GM12878 (cell line): ENCODE results near the gene TRAF3. TPM values are rescaled to one million over a fixed set of nuclear protein-coding genes. Genes with fewer than 3 reads are reported as not detected.

Experiments
- ATAC-seq: fragments of 200-7000 bp; cut with Tn5 transposase; 3 replicates; pipeline ENCODE4 v1.9.1; 2020; ENCODE audit warnings: mild to moderate bottlenecking, moderate library complexity
- BruUV-seq: library from RNA; stranded (reverse); fragments of 400-500 nt; replicated peaks from 2 replicates; lab custom pipeline; 2021; lab: Mats Ljungman, UMichigan
- CTCF ChIA-PET: fragments of 300-600 bp; sonication (Branson Sonifier 250); formaldehyde crosslinking; extraction: SDS; loops from one replicate; lab custom pipeline; 2021; ENCODE audit warnings: inconsistent platforms; lab: Yijun Ruan, JAX
- POLR2A ChIA-PET: fragments of 350-600 bp; formaldehyde crosslinking; extraction: SDS; loops from one replicate; lab custom pipeline; 2021; ENCODE audit warnings: inconsistent platforms; lab: Charles Lee
- RAD21 ChIA-PET: fragments of 300-600 bp; sonication (Branson Sonifier 250); formaldehyde crosslinking; loops from one replicate; lab custom pipeline; 2023; ENCODE audit warnings: antibody characterized with exemption; ENCODE audit not compliant: unreplicated experiment; lab: Charles Lee
- SMC1A ChIA-PET: fragments of 300-600 bp; sonication (Branson Sonifier 250); formaldehyde crosslinking; loops from one replicate; lab custom pipeline; 2023; ENCODE audit not compliant: unreplicated experiment, uncharacterized antibody; lab: Charles Lee
- DNase-seq: peaks from one replicate; pipeline ENCODE4 v3.0.0-alpha.2; 2011; ENCODE audit warnings: low read depth, low spot score
- FAIRE-seq: peaks from 3 replicates; lab custom pipeline; 2011; peaks lifted over from hg19 to GRCh38; lab: Jason Lieb, UNC
- H2AFZ ChIP-seq: 2 replicates; pipeline ENCODE4 v1.6.0; 2011; ENCODE audit warnings: low read depth, low read length, control low read depth; ENCODE audit not compliant: control insufficient read depth
- H3K27ac ChIP-seq: 2 replicates; pipeline ENCODE4 v1.5.1; 2011; ENCODE audit warnings: control low read depth; ENCODE audit not compliant: control insufficient read depth, insufficient read depth
- H3K27me3 ChIP-seq, 2 experiments: replicated peaks in 1 of 2; 2 replicates each; pipeline versions ENCODE4 v1.6.0 to v1.6.1; 2011; ENCODE audit warnings: low read length in 1 of 2; ENCODE audit not compliant: control insufficient read depth in 2 of 2, insufficient read depth in 2 of 2
- H3K36me3 ChIP-seq, 2 experiments: 2 replicates each; pipeline ENCODE4 v1.5.1; 2011; ENCODE audit warnings: low read length in 1 of 2; ENCODE audit not compliant: control insufficient read depth in 2 of 2, insufficient read depth in 2 of 2
- H3K4me1 ChIP-seq: 2 replicates; pipeline ENCODE4 v1.6.1; 2011; ENCODE audit warnings: mild to moderate bottlenecking, low read length, moderate library complexity, mixed read lengths; ENCODE audit not compliant: control insufficient read depth, insufficient read depth
- H3K4me2 ChIP-seq: 2 replicates; pipeline ENCODE4 v1.6.0; 2011; ENCODE audit warnings: control low read depth; ENCODE audit not compliant: control insufficient read depth, insufficient read depth
- H3K4me3 ChIP-seq: fragments of 200-600 bp; sonication (generic); 2 replicates; pipeline ENCODE4 v1.5.1; 2016
- H3K79me2 ChIP-seq: 2 replicates; pipeline ENCODE4 v1.6.0; 2011; ENCODE audit warnings: low read length; ENCODE audit not compliant: control insufficient read depth, insufficient read depth
- H3K9ac ChIP-seq: 2 replicates; pipeline ENCODE4 v1.8.0; 2011; ENCODE audit warnings: low read length, control low read depth, mixed read lengths; ENCODE audit not compliant: control insufficient read depth, insufficient read depth
- H3K9me3 ChIP-seq: replicated peaks from 3 replicates; pipeline ENCODE4 v1.5.1; 2011; ENCODE audit warnings: mild to moderate bottlenecking, low read length; ENCODE audit not compliant: control insufficient read depth, insufficient read depth
- H4K20me1 ChIP-seq: 2 replicates; pipeline ENCODE4 v1.6.0; 2011; ENCODE audit not compliant: control insufficient read depth, insufficient read depth
- BCL11A ChIP-seq: IDR thresholded peaks from 2 replicates; pipeline ENCODE4 v1.6.1; 2011; ENCODE audit warnings: low read depth, low read length
- HDAC2 ChIP-seq: fragments of 200-600 bp; sonication (generic); IDR thresholded peaks from 2 replicates; pipeline ENCODE4 v1.6.1; 2017
- POLR2A ChIP-seq: IDR thresholded peaks from 2 replicates; pipeline ENCODE4 v1.6.1; 2011; ENCODE audit warnings: low read depth, mild to moderate bottlenecking, low read length
- POU2F2 ChIP-seq: IDR thresholded peaks from 3 replicates; pipeline ENCODE4 v1.6.1; 2011; ENCODE audit warnings: low read depth, mild to moderate bottlenecking, low read length, borderline replicate concordance
- RAD21 ChIP-seq: IDR thresholded peaks from 2 replicates; pipeline ENCODE4 v1.6.1; 2011; ENCODE audit warnings: mild to moderate bottlenecking, low read depth, low read length, moderate library complexity; ENCODE audit not compliant: insufficient read depth
- SIX5 ChIP-seq: IDR thresholded peaks from 2 replicates; pipeline ENCODE4 v1.6.1; 2011; ENCODE audit warnings: mild to moderate bottlenecking, low read depth, low read length, moderate library complexity; ENCODE audit not compliant: severe bottlenecking
- SMARCA5 ChIP-seq: fragments of 450-650 bp; IDR thresholded peaks from 2 replicates; pipeline ENCODE4 v1.6.1; 2017; ENCODE audit warnings: mild to moderate bottlenecking
- SMC3 ChIP-seq: IDR thresholded peaks from 2 replicates; pipeline ENCODE4 v1.6.1; 2011; ENCODE audit warnings: low read length, improper control_type of control experiment, borderline replicate concordance
- WGBS: methylation state at CpG from one replicate; pipeline ENCODE4 v1.1.6; 2016; ENCODE audit warnings: low lambda C conversion rate; ENCODE audit not compliant: insufficient replicate concordance, insufficient coverage; ENCODE audit errors: missing lambda C conversion rate; 5-methylcytosine and 5-hydroxymethylcytosine counted together
- in situ Hi-C: fragments of 300-500 bp; cut with MboI; formaldehyde crosslinking; loops from 9 replicates; pipeline ENCODE4 v1.14.3; 2018; ENCODE audit warnings: mixed read lengths
- intact Hi-C: fragments of 100-400 bp; cut with micrococcal nuclease; formaldehyde crosslinking; loops from one replicate; pipeline ENCODE4 v1.14.2; 2022; ENCODE audit not compliant: unreplicated experiment
- polyA plus RNA-seq, 11 experiments: library from polyadenylated mRNA; depleted of rRNA in 4 of 11; unstranded in 6 of 11; stranded (reverse) in 5 of 11; fragments of >200 nt; fragmentation: Nextera tagmentation in 4 of 11; fragmentation: Illumina TruSeq in 1 of 11; extraction: Ambion mirVana in 4 of 11; extraction: Trizol in 1 of 11; gene quantifications; 1 replicate in 1 of 11; 2 replicates in 10 of 11; pipeline versions ENCODE4 v1.2.1 to v1.2.3, GENCODE V29; 2011 to 2016; ENCODE audit warnings: inconsistent platforms in 2 of 11, missing spikeins in 2 of 11, low read depth in 1 of 11
- total RNA-seq, 4 experiments: library from RNA; depleted of rRNA in 3 of 4; stranded (reverse); fragments of >200 nt in 3 of 4; fragmentation: Illumina TruSeq in 1 of 4; extraction: Trizol in 1 of 4; gene quantifications; 2 replicates each; pipeline versions ENCODE4 v1.2.1 to v1.2.3, GENCODE V29; 2013 to 2021
- TF ChIP-seq, protein P1 (sequence below), 3 experiments: IDR thresholded peaks in 2 of 3; conservative IDR thresholded peaks in 1 of 3; 2 replicates each; pipeline ENCODE4 v1.5.1; 2011; ENCODE audit warnings: low read depth in 3 of 3, low read length in 3 of 3, mild to moderate bottlenecking in 3 of 3, control low read depth in 2 of 3, moderate library complexity in 2 of 3, inconsistent platforms in 1 of 3, mixed read lengths in 1 of 3; ENCODE audit not compliant: control insufficient read depth in 2 of 3, insufficient read depth in 1 of 3; ENCODE audit errors: extremely low read depth in 1 of 3
- TF ChIP-seq, protein P2 (sequence below): fragments of 450-650 bp; IDR thresholded peaks from 2 replicates; pipeline ENCODE4 v1.6.1; 2016; ENCODE audit warnings: mild to moderate bottlenecking

The TRAF3 gene
- total and polyA plus RNA-seq, 10 of the 15 experiments (the other 5 are each of a cell fraction or from before 2014, with no cell fraction given): 3.0 to 70.1 (median 36.5) TPM

- TF ChIP-seq POU2F2 (0 out of 3 replicates have a peak, but pooled peaks have one; percentile 18), POLR2A (peak; percentile 6; the same call in 1 of the 2 replicates), SIX5 (no peak), BCL11A (no peak), SMC3 (no peak)
Measured at GRCh38 chr14:102917056-102917385, 139.8 kb downstream of the TRAF3 start (continued).

- no peak overlapping the region; the same call in 1 of the 2 replicates for H3K4me2 ChIP-seq
- in situ Hi-C loops: no loop called here
- ATAC-seq: peak; percentile 68
Measured at GRCh38 chr14:102917469-102918211, 140.4 kb downstream of the TRAF3 start.

More at GRCh38 chr14:102917469-102918211, 140.4 kb downstream of the TRAF3 start:
- ChIA-PET POLR2A (interaction anchor here (0.5 kb wide), 1 partner anchor 439 kb away, joined by 4 read pairs; no protein-coding TSS in a partner anchor), SMC1A (interaction anchor here (0.5 to 5.4 kb wide), 6 partner anchors 11 to 479 kb away, joined by 3 to 52 read pairs (median 3); no protein-coding TSS in a partner anchor), RAD21 (interaction anchor here (1.0 to 3.6 kb wide), 4 partner anchors 10 to 223 kb away, joined by 3 to 20 read pairs (median 16); no protein-coding TSS in a partner anchor), CTCF (interaction anchor here (0.5 to 4.5 kb wide), 9 partner anchors 93 to 481 kb away, joined by 3 to 47 read pairs (median 6); no protein-coding TSS in a partner anchor)
- no peak for DNase-seq
- Histone ChIP-seq H3K9ac (no peak overlapping the region), H3K27me3 (no peaks in the 10 kb centered on the region; a peak in 2 of 4 replicates), H3K4me1 (peaks cover 22% of the 10 kb centered on the region), H3K79me2 (no peaks in the 10 kb centered on the region), H3K27ac (peak overlapping the region; percentile 17), H4K20me1 (no peaks in the 10 kb centered on the region), H3K4me3 (no peak overlapping the region), H3K9me3 (no peaks in the 10 kb centered on the region), H2AFZ (no peak overlapping the region), H3K36me3 (no peaks in the 10 kb centered on the region; a peak in 1 of 4 replicates)
- intact Hi-C loops: loop anchor here (1.0 to 10.0 kb wide), 4 partner anchors 140 to 393 kb away; partner anchors contain the start of genes RCOR1 and TRAF3
- FAIRE-seq: peak; percentile 27
- WGBS: 21% methylated on average over 12 of the region's 12 CpGs
- no TSS peak for BruUV-seq
- TF ChIP-seq, protein P1, sequence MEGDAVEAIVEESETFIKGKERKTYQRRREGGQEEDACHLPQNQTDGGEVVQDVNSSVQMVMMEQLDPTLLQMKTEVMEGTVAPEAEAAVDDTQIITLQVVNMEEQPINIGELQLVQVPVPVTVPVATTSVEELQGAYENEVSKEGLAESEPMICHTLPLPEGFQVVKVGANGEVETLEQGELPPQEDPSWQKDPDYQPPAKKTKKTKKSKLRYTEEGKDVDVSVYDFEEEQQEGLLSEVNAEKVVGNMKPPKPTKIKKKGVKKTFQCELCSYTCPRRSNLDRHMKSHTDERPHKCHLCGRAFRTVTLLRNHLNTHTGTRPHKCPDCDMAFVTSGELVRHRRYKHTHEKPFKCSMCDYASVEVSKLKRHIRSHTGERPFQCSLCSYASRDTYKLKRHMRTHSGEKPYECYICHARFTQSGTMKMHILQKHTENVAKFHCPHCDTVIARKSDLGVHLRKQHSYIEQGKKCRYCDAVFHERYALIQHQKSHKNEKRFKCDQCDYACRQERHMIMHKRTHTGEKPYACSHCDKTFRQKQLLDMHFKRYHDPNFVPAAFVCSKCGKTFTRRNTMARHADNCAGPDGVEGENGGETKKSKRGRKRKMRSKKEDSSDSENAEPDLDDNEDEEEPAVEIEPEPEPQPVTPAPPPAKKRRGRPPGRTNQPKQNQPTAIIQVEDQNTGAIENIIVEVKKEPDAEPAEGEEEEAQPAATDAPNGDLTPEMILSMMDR (IDR thresholded peaks at IDR 0.05 in 2 of 3, conservative IDR thresholded peaks at IDR 0.05 in 1 of 3; ENCODE audit: control insufficient read depth in 2 of 3, extremely low read depth in 1 of 3, insufficient read depth in 1 of 3, low read depth in 3 of 3, low read length in 3 of 3): peak; percentile 73 to 82 (median 75)
- no peak for TF ChIP-seq HDAC2
- TF ChIP-seq, protein P2, sequence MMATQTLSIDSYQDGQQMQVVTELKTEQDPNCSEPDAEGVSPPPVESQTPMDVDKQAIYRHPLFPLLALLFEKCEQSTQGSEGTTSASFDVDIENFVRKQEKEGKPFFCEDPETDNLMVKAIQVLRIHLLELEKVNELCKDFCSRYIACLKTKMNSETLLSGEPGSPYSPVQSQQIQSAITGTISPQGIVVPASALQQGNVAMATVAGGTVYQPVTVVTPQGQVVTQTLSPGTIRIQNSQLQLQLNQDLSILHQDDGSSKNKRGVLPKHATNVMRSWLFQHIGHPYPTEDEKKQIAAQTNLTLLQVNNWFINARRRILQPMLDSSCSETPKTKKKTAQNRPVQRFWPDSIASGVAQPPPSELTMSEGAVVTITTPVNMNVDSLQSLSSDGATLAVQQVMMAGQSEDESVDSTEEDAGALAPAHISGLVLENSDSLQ: 0 out of 2 replicates have a peak, but pooled peaks have one; percentile 39
- no peak for TF ChIP-seq POU2F2
- peak; percentile 84 for TF ChIP-seq SMC3
- TF ChIP-seq POLR2A: peak; percentile 45
- 0 out of 2 replicates have a peak, but pooled peaks have one; percentile 32 for TF ChIP-seq SMARCA5
- TF ChIP-seq RAD21: peak; percentile 84
